Erythroblast (primary cell): Measurements from ENCODE around the gene RPRD1A.
"Not testable (repeated sequence)": the region's sequence is repeated elsewhere in the genome, so short reads cannot be mapped to it uniquely, and the experiment has no call there.

Source experiments
- DNase-seq, 2 experiments: peaks; one replicate each; lab custom pipeline; 2025; lab: John Stamatoyannopoulos, UW
- GATA1 ChIP-seq: IDR thresholded peaks from 2 replicates; pipeline ENCODE4 v1.6.1; 2011; ENCODE audit warnings: low read depth, mild to moderate bottlenecking, control low read depth, low read length, moderate library complexity
- POLR2A ChIP-seq: IDR thresholded peaks from 2 replicates; pipeline ENCODE4 v1.6.1; 2011; ENCODE audit warnings: mild to moderate bottlenecking, low read length

The RPRD1A gene, protein sequence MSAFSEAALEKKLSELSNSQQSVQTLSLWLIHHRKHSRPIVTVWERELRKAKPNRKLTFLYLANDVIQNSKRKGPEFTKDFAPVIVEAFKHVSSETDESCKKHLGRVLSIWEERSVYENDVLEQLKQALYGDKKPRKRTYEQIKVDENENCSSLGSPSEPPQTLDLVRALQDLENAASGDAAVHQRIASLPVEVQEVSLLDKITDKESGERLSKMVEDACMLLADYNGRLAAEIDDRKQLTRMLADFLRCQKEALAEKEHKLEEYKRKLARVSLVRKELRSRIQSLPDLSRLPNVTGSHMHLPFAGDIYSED

GRCh38 chr18:36067055-36067957, at the start of gene RPRD1A:
Gene RPRD1A (minus strand): TSS chr18:36067559. CDS start chr18:36067404, 155 bp downstream.
- peak; percentile 99 to 100 for DNase-seq
- TF ChIP-seq POLR2A (peak; percentile 77), GATA1 (no peak)

DNA sequence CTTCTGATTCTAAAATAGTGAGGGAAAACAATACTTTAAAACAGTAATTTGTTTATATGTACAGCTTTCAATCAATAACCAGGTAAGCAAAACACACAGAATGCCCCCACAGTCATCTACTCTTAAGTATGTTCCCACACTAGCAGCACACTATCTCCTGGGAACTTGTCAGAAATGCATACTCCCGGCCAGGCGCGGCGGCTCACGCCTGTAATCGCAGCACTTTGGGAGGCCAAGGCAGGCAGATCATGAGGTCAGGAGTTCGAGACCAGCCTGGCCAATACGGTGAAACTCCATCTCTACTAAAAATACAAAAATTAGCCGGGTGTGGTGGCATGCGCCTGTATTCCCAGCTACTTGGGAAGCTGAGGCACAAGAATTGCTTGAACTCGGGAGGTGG, 49.4 kb upstream of the RPRD1A start:
- DNase-seq, result not testable (repeated sequence)

- no peak for DNase-seq
- TF ChIP-seq POLR2A, result no peak
- TF ChIP-seq GATA1, result no peak
Measured at GRCh38 chr18:36114738-36115137, 47.4 kb upstream of the RPRD1A start.

DNA sequence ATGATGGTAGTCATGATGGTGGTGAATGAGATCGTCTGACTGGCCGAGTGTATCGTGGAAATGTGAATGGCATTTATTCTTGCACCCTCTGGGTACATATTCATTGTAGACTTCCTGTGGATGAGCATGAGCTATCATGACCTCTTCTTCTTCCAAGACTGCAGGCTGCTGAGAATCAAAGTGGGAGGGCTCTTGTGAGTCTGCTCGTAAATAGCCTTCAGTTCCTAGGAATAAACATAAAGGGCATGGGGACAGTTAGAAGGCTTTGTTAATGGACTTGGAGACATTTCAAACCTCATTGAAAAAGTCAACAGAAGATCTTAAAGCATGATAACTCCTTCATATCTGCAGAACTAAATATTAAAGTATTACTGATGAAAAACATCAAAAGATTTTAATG, 46.9 kb upstream of the RPRD1A start:
- no peak for DNase-seq
- no peak for TF ChIP-seq POLR2A
- TF ChIP-seq GATA1, result no peak

DNA sequence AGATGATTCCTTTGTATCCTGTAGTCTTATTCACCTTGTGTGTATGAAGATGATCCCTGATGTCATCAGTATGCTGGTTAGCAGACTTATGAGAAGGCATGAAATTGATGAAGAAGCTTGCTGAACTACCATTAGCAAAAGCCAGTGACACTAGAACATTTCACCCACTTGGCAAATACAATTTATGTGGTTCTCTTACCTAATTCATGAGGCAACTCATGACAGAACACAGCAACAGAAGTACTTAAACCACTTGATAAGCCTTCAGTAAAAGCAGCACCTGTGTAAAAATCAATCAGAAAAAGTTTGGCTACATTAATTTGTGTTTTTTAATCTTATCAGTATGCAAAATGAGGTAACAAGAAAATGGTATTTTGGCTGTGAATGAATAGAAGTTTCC, 44.9 kb upstream of the RPRD1A start:
- TF ChIP-seq POLR2A, result no peak
- DNase-seq, result no peak

GRCh38 chr18:36109737-36110136, 42.4 kb upstream of the RPRD1A start:
- no peak for DNase-seq
- TF ChIP-seq POLR2A (no peak), GATA1 (no peak)

- no peak for TF ChIP-seq GATA1
- TF ChIP-seq POLR2A, result no peak
- no peak for DNase-seq
Measured at GRCh38 chr18:36108601-36109000, 41.2 kb upstream of the RPRD1A start.

- DNase-seq, result no peak
- TF ChIP-seq POLR2A (no peak), GATA1 (no peak)
Measured at GRCh38 chr18:36108196-36108595, 40.8 kb upstream of the RPRD1A start.

GRCh38 chr18:36107477-36107876, 40.1 kb upstream of the RPRD1A start:
- TF ChIP-seq GATA1, result no peak
- no peak for TF ChIP-seq POLR2A
- DNase-seq, result no peak

DNA sequence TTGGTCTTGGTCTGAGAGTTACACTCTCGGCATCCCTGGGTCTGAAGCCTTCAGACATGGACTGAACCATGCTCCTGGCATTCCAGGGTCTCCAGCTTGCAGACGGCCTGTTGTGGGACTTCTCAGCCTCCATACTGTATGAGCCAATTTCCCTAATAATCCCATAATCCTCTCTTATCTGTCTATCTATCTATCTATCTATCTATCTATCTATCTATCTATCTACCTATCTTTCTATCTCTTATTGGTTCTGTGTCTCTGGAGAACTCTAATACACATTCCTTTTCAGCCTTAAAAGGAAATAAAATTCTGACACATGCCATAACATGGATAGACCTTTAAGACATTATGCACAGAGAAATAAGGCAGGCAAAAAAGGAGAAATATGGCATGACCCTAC, 37.4 kb upstream of the RPRD1A start:
- TF ChIP-seq GATA1, result no peak
- TF ChIP-seq POLR2A, result no peak
- DNase-seq, result no peak

GRCh38 chr18:36101943-36102342, 34.6 kb upstream of the RPRD1A start:
- no peak for TF ChIP-seq GATA1
- TF ChIP-seq POLR2A, result no peak
- DNase-seq, result peak in 1 of 2 experiments; percentile 34

DNA sequence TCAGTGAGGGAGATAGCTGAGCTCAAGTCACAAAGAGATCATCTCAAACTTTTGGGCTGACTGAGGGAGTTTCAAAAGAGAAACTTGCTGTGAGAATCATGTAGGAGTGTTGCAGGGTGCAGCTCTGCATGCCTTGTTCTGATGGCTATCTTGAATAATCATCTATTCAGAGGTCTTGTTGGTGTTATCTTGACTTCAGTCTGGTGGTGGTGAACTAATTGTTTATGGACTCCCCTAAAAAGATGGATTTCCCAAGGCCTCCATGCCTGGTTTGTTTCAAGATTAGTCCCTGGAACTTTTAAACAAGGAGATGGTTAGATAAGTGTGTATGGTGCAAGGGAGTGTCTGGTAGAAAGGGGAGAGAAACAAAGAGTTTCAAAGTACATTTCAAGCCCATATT, 32.0 kb upstream of the RPRD1A start:
- peak; percentile 17 to 69 for DNase-seq

GRCh38 chr18:36096955-36097354, 29.6 kb upstream of the RPRD1A start:
- TF ChIP-seq POLR2A (no peak), GATA1 (no peak)
- DNase-seq, result no peak

More for the DNA sequence above, 32.0 kb upstream of the RPRD1A start:
- TF ChIP-seq POLR2A, result no peak
- TF ChIP-seq GATA1, result no peak

- DNase-seq, result peak; percentile 82 to 87
- TF ChIP-seq POLR2A, result no peak
- TF ChIP-seq GATA1, result no peak
Measured at GRCh38 chr18:36095936-36096519, 28.7 kb upstream of the RPRD1A start.
